ENCODE results near the gene RHOT1. TPM values are rescaled to one million over a fixed set of nuclear protein-coding genes. Genes with fewer than 3 reads are reported as not detected.
A peak's percentile ranks its signal among the peaks of the same experiment; 100 is the strongest.
"Not testable (repeated sequence)": the region's sequence is repeated elsewhere in the genome, so short reads cannot be mapped to it uniquely, and the experiment has no call there.

RHOT1 gene
- total RNA-seq (2014; rRNA removed) (20.9 and 22.3 TPM in 2 replicates), Bru-seq, nascent RNA (percentile 66 among the genes with signal in this experiment), BruChase-seq, experiment 1, labeled RNA remaining after a 6-hour chase (percentile 73 among the genes with signal in this experiment), BruChase-seq, experiment 2, labeled RNA remaining after a 2-hour chase (percentile 73 among the genes with signal in this experiment)
- long read RNA-seq, transcript RHOT1-201 (19 exons, 3,133 nt), result major isoform, 7 of 54 reads
- long read RNA-seq, transcript RHOT1-205 (20 exons, 2,516 nt), result minor isoform, 6 of 54 reads
- long read RNA-seq, partial matches to known transcripts, result 24 of 54 reads
- long read RNA-seq, other reads (novel, unspliced or antisense), result 12 of 54 reads

DNA sequence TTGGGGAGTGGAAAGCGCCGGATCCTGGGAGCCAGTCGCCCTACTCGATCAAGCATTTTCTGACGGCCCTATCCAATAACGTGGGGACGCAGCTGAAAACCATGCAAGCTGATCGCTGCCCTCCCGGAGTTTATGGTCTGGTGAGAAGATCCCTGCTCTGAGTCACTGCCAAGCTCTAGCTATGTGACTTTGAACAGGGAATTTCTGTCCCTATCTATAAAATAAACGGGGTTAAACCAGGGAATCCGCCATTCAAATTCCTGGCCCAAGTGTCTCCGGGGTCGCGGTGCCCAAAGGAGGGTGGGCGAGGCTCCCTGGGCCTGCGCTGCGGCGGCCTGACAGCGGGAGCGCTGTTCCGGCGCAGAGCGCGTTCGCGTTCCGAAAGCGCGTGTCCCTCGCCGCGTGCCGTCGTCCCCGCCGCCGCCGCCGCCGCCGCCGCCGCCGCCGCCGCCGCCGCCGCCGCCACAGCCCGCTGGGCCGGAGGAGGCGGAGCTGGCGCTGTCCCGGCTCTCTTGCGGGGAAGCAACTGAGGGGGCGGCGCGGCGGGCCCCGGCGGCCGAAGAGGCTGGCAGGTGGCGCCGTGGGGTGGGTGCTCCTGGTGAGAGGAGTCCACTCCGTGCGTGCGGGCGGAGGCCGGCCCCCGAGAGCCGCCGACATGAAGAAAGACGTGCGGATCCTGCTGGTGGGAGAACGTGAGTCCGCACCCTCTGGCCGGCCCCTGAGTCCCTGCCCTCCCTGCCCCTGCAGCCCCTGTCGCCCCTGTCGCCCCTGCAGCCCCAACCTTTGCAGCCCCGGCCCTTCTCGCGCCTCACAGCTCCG, at the start of gene RHOT1:
TSS of gene RHOT1 (plus strand) at position 465 of the 819 bp plus-strand sequence. CDS start at position 656, 191 bp downstream.
- intact Hi-C loops (cut with micrococcal nuclease), result no loop called here
- Histone ChIP-seq H3K4me1 (ENCODE audit: insufficient read depth, low read length) (peaks cover 6% of the 10 kb centered on the region; the same call in 1 of the 2 replicates), H3K36me3 (ENCODE audit: low read depth, low read length) (no peaks in the 10 kb centered on the region), H3K9me3 (ENCODE audit: low read length) (no peaks in the 10 kb centered on the region), H3K9ac (ENCODE audit: low read length) (peak within 1 kb of the TSS; percentile 82), H2AFZ (ENCODE audit: low read length) (peak within 1 kb of the TSS; percentile 100), H3F3A (ENCODE audit: low read length, unreplicated experiment) (no peaks in the 10 kb centered on the region), H3K4me3 (ENCODE audit: low read length) (peak within 1 kb of the TSS; percentile 99), H3K9me2 (replicated peaks; ENCODE audit: low read length) (no peaks in the 10 kb centered on the region), H3K27ac (ENCODE audit: low read length) (peak within 1 kb of the TSS; percentile 70), H3K4me2 (ENCODE audit: low read length) (peak within 1 kb of the TSS; percentile 99), H3K79me2 (ENCODE audit: low read length) (peaks cover 37% of the 10 kb centered on the region), H3K27me3 (ENCODE audit: low read length) (no peaks in the 10 kb centered on the region), H4K20me1 (ENCODE audit: low read length) (no peaks in the 10 kb centered on the region)
- POLR2A ChIA-PET (ENCODE audit: unreplicated experiment), result interaction anchor here (0.6 kb wide), 1 partner anchor 18 kb away, joined by 7 read pairs; no protein-coding TSS in a partner anchor
- DNase-seq (peak; percentile 77), ATAC-seq (peak; percentile 76)
- TF ChIP-seq, protein P1, sequence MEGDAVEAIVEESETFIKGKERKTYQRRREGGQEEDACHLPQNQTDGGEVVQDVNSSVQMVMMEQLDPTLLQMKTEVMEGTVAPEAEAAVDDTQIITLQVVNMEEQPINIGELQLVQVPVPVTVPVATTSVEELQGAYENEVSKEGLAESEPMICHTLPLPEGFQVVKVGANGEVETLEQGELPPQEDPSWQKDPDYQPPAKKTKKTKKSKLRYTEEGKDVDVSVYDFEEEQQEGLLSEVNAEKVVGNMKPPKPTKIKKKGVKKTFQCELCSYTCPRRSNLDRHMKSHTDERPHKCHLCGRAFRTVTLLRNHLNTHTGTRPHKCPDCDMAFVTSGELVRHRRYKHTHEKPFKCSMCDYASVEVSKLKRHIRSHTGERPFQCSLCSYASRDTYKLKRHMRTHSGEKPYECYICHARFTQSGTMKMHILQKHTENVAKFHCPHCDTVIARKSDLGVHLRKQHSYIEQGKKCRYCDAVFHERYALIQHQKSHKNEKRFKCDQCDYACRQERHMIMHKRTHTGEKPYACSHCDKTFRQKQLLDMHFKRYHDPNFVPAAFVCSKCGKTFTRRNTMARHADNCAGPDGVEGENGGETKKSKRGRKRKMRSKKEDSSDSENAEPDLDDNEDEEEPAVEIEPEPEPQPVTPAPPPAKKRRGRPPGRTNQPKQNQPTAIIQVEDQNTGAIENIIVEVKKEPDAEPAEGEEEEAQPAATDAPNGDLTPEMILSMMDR (conservative IDR thresholded peaks at IDR 0.05; ENCODE audit: low read depth, low read length), result peak; percentile 39; the same call in 1 of the 2 replicates
- no peak for TF ChIP-seq EZH2phosphoT487 (IDR thresholded peaks at IDR 0.05; ENCODE audit: borderline replicate concordance, low read length)
- no TSS peak for BruUV-seq (replicated peaks)
- CTCF ChIA-PET, result no interaction called here

- no peak overlapping the region for H3K27ac ChIP-seq (ENCODE audit: low read length)
- H3K4me1 ChIP-seq (ENCODE audit: insufficient read depth, low read length), result peaks cover 4% of the 10 kb centered on the region; the same call in 1 of the 2 replicates
- no peak for DNase-seq
- no TSS peak for BruUV-seq (replicated peaks)
- H3K9me2 ChIP-seq (replicated peaks; ENCODE audit: low read length), result no peaks in the 10 kb centered on the region
- H3K4me3 ChIP-seq (ENCODE audit: low read length), result no peak overlapping the region
- no peak overlapping the region for H3K9ac ChIP-seq (ENCODE audit: low read length)
- no peaks in the 10 kb centered on the region for H3K36me3 ChIP-seq (ENCODE audit: low read depth, low read length)
- no peaks in the 10 kb centered on the region for H4K20me1 ChIP-seq (ENCODE audit: low read length)
- POLR2A ChIA-PET (ENCODE audit: unreplicated experiment), result no interaction called here
- ATAC-seq, result no peak
- no peaks in the 10 kb centered on the region for H3K9me3 ChIP-seq (ENCODE audit: low read length)
- TF ChIP-seq EZH2phosphoT487 (IDR thresholded peaks at IDR 0.05; ENCODE audit: borderline replicate concordance, low read length), result no peak
- no peak for TF ChIP-seq EZH2 (IDR thresholded peaks at IDR 0.05; ENCODE audit: low read length, unreplicated experiment)
- TF ChIP-seq, protein P1 (conservative IDR thresholded peaks at IDR 0.05; ENCODE audit: low read depth, low read length), result no peak
- no peaks in the 10 kb centered on the region for H3F3A ChIP-seq (ENCODE audit: low read length, unreplicated experiment)
- CTCF ChIA-PET, result no interaction called here
- no peak overlapping the region for H2AFZ ChIP-seq (ENCODE audit: low read length)
- intact Hi-C loops (cut with micrococcal nuclease), result no loop called here
- H3K4me2 ChIP-seq (ENCODE audit: low read length), result no peak overlapping the region
- H3K79me2 ChIP-seq (ENCODE audit: low read length), result no peaks in the 10 kb centered on the region
- no peaks in the 10 kb centered on the region for H3K27me3 ChIP-seq (ENCODE audit: low read length)
Observed at GRCh38 chr17:32099686-32100085, 42.6 kb upstream of the RHOT1 start.

DNA sequence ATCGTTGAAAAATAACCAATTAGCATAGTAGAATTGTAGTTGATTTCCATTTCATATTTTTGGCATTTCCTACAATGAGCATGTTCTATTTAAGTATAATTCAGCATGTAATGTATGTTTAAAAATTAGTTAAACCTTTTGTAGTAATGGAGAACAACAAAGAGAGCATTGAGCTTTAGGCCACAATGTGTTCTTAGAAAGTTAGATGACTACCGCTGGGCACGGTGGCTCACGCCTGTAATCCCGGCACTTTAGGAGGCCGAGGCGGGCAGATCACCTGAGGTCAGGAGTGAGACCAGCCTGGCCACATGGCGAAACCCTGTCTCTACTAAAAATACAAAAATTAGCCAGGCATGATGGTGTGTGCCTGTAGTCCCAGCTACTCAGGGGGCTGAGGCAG, 42.0 kb upstream of the RHOT1 start:
- H3K9me3 ChIP-seq (ENCODE audit: low read length); CTCF ChIA-PET; H3K9me2 ChIP-seq (replicated peaks; ENCODE audit: low read length); H2AFZ ChIP-seq (ENCODE audit: low read length); POLR2A ChIA-PET (ENCODE audit: unreplicated experiment); H3K4me3 ChIP-seq (ENCODE audit: low read length); H3K27ac ChIP-seq (ENCODE audit: low read length); H3K4me1 ChIP-seq (ENCODE audit: insufficient read depth, low read length); H4K20me1 ChIP-seq (ENCODE audit: low read length); DNase-seq; BruUV-seq (replicated peaks); H3K27me3 ChIP-seq (ENCODE audit: low read length); H3K9ac ChIP-seq (ENCODE audit: low read length); intact Hi-C loops (cut with micrococcal nuclease); H3K79me2 ChIP-seq (ENCODE audit: low read length); H3K36me3 ChIP-seq (ENCODE audit: low read depth, low read length); ATAC-seq; H3F3A ChIP-seq (ENCODE audit: low read length, unreplicated experiment); H3K4me2 ChIP-seq (ENCODE audit: low read length): not testable (repeated sequence)
